GM12864 (cell line): ENCODE results near the gene DESI1.
"Not testable (repeated sequence)": the region's sequence is repeated elsewhere in the genome, so short reads cannot be mapped to it uniquely, and the experiment has no call there.

Experiments used
- DNase-seq: peaks from one replicate; pipeline ENCODE4 v3.0.0-alpha.2; 2011; ENCODE audit warnings: low read depth
- H3K4me3 ChIP-seq: 2 replicates; pipeline ENCODE4 v1.5.1; 2011; ENCODE audit warnings: mild to moderate bottlenecking, low read depth, low read length, control low read depth
- CTCF ChIP-seq: IDR thresholded peaks from 2 replicates; pipeline ENCODE4 v1.5.1; 2011; ENCODE audit warnings: low read depth, mild to moderate bottlenecking, moderate library complexity, low read length, control low read depth, inconsistent platforms; ENCODE audit errors: missing control alignments

Gene DESI1

DNA sequence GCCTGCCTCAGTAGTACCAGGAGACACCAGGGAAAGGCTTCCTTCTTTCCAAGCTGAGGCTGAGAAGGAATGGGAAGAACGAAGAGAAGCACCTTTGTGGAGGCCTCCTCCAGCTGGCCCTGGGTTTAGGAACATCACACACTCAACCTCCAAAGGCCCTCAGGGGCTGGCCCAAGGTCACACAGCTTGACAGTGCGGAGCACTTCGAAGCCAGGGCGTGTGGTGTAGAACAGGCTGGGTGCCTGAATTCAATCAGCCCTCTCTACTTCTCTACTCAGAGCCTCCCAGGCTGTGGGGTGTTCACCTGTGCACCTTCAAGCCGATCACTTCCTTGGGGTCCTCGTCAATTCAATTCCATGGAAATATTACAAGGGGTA lies 60.8 kb downstream of the DESI1 start:
- no peak overlapping the region for H3K4me3 ChIP-seq
- no peak for DNase-seq
- TF ChIP-seq CTCF = no peak

- H3K4me3 ChIP-seq, DNase-seq: not testable (repeated sequence)
These were observed 62.6 kb downstream of the DESI1 start for GRCh38 chr22:41558241-41558630.

DNA sequence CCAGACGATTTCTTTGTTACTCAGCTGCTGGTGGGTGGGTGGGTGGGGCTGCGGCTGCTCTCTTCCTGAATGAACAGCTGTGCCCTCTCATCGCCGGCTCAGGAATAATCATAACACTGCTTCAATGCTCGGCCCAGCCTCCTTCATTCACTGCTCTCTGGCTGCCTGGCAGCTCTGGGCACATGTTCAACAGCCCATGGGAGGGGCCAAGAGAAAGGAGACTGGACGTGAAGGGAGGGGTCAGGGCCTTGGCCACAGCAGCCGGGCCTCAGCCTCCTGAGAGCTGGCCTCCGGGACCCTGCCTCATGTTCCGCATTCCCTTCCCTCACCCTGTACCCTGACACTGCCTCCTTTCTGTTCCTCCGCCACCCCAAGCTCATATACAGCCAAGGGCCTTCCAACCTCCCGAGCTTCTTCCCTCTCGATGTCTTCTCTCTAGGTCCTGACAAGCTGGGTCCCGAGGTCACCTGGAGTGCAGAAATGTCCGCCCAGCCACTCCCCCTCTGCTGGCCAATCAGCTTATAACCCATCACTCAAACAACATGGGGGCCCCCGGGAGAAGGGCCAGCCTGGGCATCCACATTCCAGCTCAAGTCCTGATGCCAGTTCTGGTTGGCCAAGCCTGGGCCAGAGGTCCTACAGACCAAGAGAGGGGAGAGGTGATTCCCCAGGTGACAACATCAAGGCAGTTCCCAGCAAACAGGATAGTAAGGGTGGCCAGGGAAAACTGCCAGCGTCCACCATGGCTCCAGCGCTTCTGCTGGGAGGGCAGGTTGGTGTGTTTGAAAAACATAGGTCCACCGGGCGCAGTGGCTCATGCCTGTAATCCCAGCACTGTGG lies 63.2 kb downstream of the DESI1 start:
- no peak overlapping the region for H3K4me3 ChIP-seq
- DNase-seq = no peak
- no peak for TF ChIP-seq CTCF

GRCh38 chr22:41556561-41556960 lies 64.3 kb downstream of the DESI1 start:
- no peak for DNase-seq
- no peak for TF ChIP-seq CTCF
- no peak overlapping the region for H3K4me3 ChIP-seq

GRCh38 chr22:41555325-41555982 lies 65.4 kb downstream of the DESI1 start:
- no peak for DNase-seq
- no peak overlapping the region for H3K4me3 ChIP-seq
- no peak for TF ChIP-seq CTCF

- no peak for DNase-seq
- no peak overlapping the region for H3K4me3 ChIP-seq
- TF ChIP-seq CTCF = no peak
These were observed 68.8 kb downstream of the DESI1 start for GRCh38 chr22:41551877-41552582.

GRCh38 chr22:41550952-41551491 lies 69.8 kb downstream of the DESI1 start:
- no peak for DNase-seq
- no peak for TF ChIP-seq CTCF
- H3K4me3 ChIP-seq = no peak overlapping the region
